H1 (cell line): ENCODE measurements around the gene SAAL1. TPM values are rescaled to one million over a fixed set of nuclear protein-coding genes. Genes with fewer than 3 reads are reported as not detected.

Source experiments
- BCL11A ChIP-seq, 2 experiments: IDR thresholded peaks; one replicate each; pipeline ENCODE4 v1.6.1; 2011; ENCODE audit warnings: low read depth in 2 of 2, low read length in 2 of 2, mild to moderate bottlenecking in 2 of 2
- CTCF ChIP-seq, 3 experiments: IDR thresholded peaks; 1 replicate in 2 of 3; 2 replicates in 1 of 3; pipeline versions ENCODE4 v1.5.1 to v1.6.1; 2011; ENCODE audit warnings: low read length in 3 of 3, mild to moderate bottlenecking in 3 of 3, inconsistent platforms in 2 of 3, low read depth in 1 of 3, moderate library complexity in 1 of 3; ENCODE audit not compliant: insufficient read depth in 1 of 3; ENCODE audit errors: control extremely low read depth in 1 of 3
- HDAC6 ChIP-seq: IDR thresholded peaks from one replicate; pipeline ENCODE4 v1.7.1; 2012; ENCODE audit warnings: low read depth, mild to moderate bottlenecking, inconsistent platforms, low read length, moderate library complexity
- KDM4A ChIP-seq: IDR thresholded peaks from one replicate; pipeline ENCODE4 v1.7.1; 2012; ENCODE audit warnings: low read depth, mild to moderate bottlenecking, moderate library complexity, low read length, inconsistent platforms; ENCODE audit not compliant: severe bottlenecking
- polyA plus RNA-seq, 7 experiments: library from polyadenylated mRNA; depleted of rRNA in 3 of 7; stranded (reverse) in 5 of 7; unstranded in 2 of 7; fragments of >200 nt in 5 of 7; fragments of 200-250 nt in 2 of 7; gene quantifications; 1 replicate in 5 of 7; 2 replicates in 1 of 7; 4 replicates in 1 of 7; pipeline versions ENCODE4 v1.2.1 to v1.2.3, GENCODE V29; 2011 to 2013; ENCODE audit warnings: missing spikeins in 2 of 7, mixed read lengths in 2 of 7
- total RNA-seq: library from RNA; stranded (reverse); fragmentation: NEBNext Ultra II Directional; extraction: Animal tissue kit (Norgen Biotek cat#: 25700); gene quantifications from 2 replicates; pipeline ENCODE4 v1.2.1, GENCODE V29; 2021

SAAL1 gene
- total and polyA plus RNA-seq, 2 of the 8 experiments (the other 6 are each of a cell fraction or from before 2014, with no cell fraction given): 26.4 to 46.6 TPM

DNA sequence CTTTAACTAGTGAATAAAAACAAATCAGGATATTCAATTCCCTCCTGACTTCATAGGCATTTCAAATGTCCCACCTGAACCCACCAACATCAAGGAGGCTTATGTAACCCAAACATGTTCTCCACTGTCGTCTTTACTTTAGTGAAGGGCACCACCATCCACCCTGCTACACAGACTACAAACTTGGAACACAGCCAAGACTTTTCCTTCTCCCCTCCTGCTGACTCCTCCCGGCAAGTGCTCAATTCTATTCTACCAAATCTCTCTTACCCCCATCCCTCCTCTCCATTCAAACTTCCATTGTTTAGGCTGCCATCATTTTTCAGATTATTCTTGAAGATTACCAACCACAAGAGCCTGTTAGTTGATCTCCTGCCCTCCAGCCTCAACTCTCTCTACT lies 24.3 kb downstream of the SAAL1 start (continued):
- TF ChIP-seq KDM4A: no peak
- TF ChIP-seq CTCF (IDR thresholded peaks at IDR 0.05; ENCODE audit: control extremely low read depth in 1 of 3, insufficient read depth in 1 of 3, low read depth in 1 of 3, low read length in 3 of 3): no peak
- no peak for TF ChIP-seq HDAC6
- TF ChIP-seq BCL11A (IDR thresholded peaks at IDR 0.05; ENCODE audit: low read depth in 2 of 2, low read length in 2 of 2): no peak
